Endothelial cell (in vitro differentiated cells): Measurements from ENCODE around the gene TMEM139. TPM values are rescaled to one million over a fixed set of nuclear protein-coding genes. Genes with fewer than 3 reads are reported as not detected.

Source experiments
- DNase-seq: peaks from one replicate; pipeline ENCODE4 v3.0.0; 2021; ENCODE audit warnings: low spot score
- H3K27ac Mint-ChIP-seq: one replicate; pipeline ENCODE4 v1.8.0; 2021; ENCODE audit warnings: mixed read lengths, inconsistent platforms; ENCODE audit not compliant: unreplicated experiment
- H3K27me3 Mint-ChIP-seq: one replicate; pipeline ENCODE4 v1.8.0; 2021; ENCODE audit warnings: mild to moderate bottlenecking, moderate library complexity, mixed read lengths, inconsistent platforms; ENCODE audit not compliant: unreplicated experiment
- H3K36me3 Mint-ChIP-seq: one replicate; pipeline ENCODE4 v1.8.0; 2021; ENCODE audit warnings: mild to moderate bottlenecking, low read depth, mixed read lengths, inconsistent platforms; ENCODE audit not compliant: unreplicated experiment
- H3K4me1 Mint-ChIP-seq: one replicate; pipeline ENCODE4 v1.8.0; 2021; ENCODE audit warnings: mild to moderate bottlenecking, mixed read lengths, inconsistent platforms; ENCODE audit not compliant: unreplicated experiment
- H3K4me3 Mint-ChIP-seq: one replicate; pipeline ENCODE4 v1.8.0; 2021; ENCODE audit warnings: mild to moderate bottlenecking, mixed read lengths, inconsistent platforms; ENCODE audit not compliant: unreplicated experiment
- H3K9me3 Mint-ChIP-seq: one replicate; pipeline ENCODE4 v1.8.0; 2021; ENCODE audit warnings: mixed read lengths, inconsistent platforms; ENCODE audit not compliant: unreplicated experiment
- total RNA-seq: library from RNA; stranded (reverse); fragmentation: NEBNext Ultra II Directional; extraction: Animal tissue kit (Norgen Biotek cat#: 25700); gene quantifications from one replicate; pipeline ENCODE4 v1.2.1, GENCODE V29; 2021; ENCODE audit not compliant: unreplicated experiment
- TF ChIP-seq, protein P1 (sequence below): fragments of 200-600 bp; sonication (generic); IDR thresholded peaks from one replicate; pipeline ENCODE4 v1.5.0; 2021; ENCODE audit warnings: antibody characterized with exemption; ENCODE audit not compliant: unreplicated experiment

TMEM139 gene
- total RNA-seq, 1 donor from 2014 or later = 0.23 TPM

DNA sequence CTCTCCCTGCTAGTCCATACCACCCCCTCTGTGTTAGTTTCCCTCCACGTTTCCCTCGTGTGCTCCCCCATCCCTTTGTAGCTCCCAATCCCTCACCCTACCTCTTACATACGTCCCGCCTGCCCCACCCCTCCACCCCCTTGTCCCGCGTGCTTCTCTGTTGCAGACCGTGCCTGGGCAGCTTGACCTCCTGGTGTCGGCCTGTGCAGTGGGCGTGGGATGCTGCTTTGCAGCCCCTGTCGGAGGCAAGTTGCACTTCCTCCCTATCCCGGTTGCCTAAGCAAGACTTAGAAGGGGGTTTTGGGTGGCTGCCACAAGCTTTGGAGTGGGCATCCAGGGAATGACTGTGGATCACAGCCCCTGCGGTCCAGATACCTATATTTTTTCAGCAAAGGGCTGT lies 38.9 kb downstream of the TMEM139 start:
- Mint-ChIP-seq H3K27me3 (peaks cover 7% of the 10 kb centered on the region), H3K4me3 (no peak overlapping the region), H3K4me1 (peaks cover 17% of the 10 kb centered on the region), H3K36me3 (peaks cover 3% of the 10 kb centered on the region), H3K9me3 (no peaks in the 10 kb centered on the region), H3K27ac (no peak overlapping the region)
- no peak for DNase-seq
- TF ChIP-seq, protein P1, sequence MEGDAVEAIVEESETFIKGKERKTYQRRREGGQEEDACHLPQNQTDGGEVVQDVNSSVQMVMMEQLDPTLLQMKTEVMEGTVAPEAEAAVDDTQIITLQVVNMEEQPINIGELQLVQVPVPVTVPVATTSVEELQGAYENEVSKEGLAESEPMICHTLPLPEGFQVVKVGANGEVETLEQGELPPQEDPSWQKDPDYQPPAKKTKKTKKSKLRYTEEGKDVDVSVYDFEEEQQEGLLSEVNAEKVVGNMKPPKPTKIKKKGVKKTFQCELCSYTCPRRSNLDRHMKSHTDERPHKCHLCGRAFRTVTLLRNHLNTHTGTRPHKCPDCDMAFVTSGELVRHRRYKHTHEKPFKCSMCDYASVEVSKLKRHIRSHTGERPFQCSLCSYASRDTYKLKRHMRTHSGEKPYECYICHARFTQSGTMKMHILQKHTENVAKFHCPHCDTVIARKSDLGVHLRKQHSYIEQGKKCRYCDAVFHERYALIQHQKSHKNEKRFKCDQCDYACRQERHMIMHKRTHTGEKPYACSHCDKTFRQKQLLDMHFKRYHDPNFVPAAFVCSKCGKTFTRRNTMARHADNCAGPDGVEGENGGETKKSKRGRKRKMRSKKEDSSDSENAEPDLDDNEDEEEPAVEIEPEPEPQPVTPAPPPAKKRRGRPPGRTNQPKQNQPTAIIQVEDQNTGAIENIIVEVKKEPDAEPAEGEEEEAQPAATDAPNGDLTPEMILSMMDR = no peak

DNA sequence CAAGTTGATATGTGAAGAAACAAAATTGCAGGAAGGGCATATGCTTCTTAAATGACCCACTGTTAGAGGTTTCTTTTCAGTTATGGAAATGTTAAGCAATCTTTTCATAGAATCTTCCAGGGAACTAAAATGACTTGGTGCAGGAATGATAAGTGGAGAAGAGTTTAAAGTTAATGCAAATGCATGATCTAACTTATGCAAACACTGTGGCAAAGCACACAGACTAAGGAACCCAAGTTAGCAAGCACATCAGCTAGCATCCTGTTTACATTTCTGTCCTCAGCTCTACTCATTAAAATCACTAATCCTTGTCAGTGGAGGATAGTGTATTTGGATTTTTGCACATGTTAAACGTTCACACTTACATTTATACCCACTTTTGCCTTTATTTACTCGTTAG lies 40.5 kb downstream of the TMEM139 start:
- no peak overlapping the region for H3K27ac Mint-ChIP-seq
- no peak for DNase-seq
- no peak overlapping the region for H3K4me3 Mint-ChIP-seq
- peaks cover 17% of the 10 kb centered on the region for H3K4me1 Mint-ChIP-seq
- TF ChIP-seq, protein P1 = no peak
- H3K9me3 Mint-ChIP-seq = no peaks in the 10 kb centered on the region
- peaks cover 3% of the 10 kb centered on the region for H3K36me3 Mint-ChIP-seq
- H3K27me3 Mint-ChIP-seq = peaks cover 6% of the 10 kb centered on the region

DNA sequence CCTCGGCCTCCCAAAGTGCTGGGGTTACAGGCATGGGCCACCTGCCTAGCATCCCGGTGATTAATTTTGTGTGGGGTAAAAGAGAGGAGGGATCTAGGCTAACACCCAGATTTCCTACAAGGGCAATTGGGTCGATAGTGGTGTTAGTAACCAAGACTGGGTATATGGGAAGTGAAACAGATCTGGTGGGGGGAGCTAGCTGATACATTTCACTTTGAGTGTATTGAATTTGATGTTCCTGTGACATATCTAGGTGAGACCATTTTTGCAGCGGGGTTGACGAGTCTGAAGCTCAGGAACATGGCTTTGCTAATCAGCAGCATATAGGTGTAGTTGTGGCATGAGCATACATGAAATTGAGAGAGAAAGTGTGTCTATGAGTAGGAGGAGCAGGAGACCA lies 43.1 kb downstream of the TMEM139 start:
- Mint-ChIP-seq H3K4me1 (peaks cover 12% of the 10 kb centered on the region), H3K27me3 (peaks cover 4% of the 10 kb centered on the region), H3K27ac (no peak overlapping the region), H3K4me3 (no peak overlapping the region), H3K36me3 (no peaks in the 10 kb centered on the region), H3K9me3 (no peaks in the 10 kb centered on the region)
- TF ChIP-seq, protein P1 = no peak
- no peak for DNase-seq

DNA sequence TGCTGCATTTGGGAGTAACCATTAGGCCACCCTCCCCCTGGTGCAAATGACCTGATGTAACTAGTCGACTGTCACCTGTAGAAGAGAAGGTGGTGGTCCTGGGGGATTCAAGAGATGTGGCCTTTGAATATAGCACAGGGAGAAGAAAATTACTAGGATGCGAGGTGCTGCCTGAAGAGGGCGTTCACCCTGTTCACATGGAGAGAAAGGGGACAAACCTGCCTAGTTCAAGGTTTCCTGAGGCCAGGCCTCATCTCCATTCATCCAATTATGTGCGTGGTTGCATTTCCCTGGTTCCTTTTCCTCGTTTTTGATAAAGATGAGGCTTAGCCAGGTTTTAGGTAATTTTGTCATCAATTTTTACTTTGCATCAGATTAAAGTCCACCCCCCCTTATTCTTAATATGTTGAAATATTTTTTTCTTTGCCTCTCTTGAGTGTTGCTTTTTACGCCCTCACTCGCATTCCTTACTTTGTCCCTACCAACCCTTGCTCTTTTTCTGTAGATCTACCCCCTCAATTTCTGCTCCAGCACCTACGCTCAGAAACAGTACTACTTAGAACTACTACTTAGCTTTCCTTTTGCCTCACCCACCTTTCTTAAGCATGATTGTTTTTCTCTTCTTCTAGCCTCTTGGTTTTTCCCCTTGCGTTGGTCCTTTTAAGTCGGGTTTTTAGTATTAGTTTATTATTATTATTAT lies 44.9 kb downstream of the TMEM139 start:
- H3K27me3 Mint-ChIP-seq = peaks cover 1% of the 10 kb centered on the region
- H3K4me1 Mint-ChIP-seq = peaks cover 8% of the 10 kb centered on the region
- H3K4me3 Mint-ChIP-seq = no peak overlapping the region
- no peaks in the 10 kb centered on the region for H3K36me3 Mint-ChIP-seq
- TF ChIP-seq, protein P1 = no peak
- DNase-seq = no peak
- no peaks in the 10 kb centered on the region for H3K9me3 Mint-ChIP-seq
- H3K27ac Mint-ChIP-seq = no peak overlapping the region

DNA sequence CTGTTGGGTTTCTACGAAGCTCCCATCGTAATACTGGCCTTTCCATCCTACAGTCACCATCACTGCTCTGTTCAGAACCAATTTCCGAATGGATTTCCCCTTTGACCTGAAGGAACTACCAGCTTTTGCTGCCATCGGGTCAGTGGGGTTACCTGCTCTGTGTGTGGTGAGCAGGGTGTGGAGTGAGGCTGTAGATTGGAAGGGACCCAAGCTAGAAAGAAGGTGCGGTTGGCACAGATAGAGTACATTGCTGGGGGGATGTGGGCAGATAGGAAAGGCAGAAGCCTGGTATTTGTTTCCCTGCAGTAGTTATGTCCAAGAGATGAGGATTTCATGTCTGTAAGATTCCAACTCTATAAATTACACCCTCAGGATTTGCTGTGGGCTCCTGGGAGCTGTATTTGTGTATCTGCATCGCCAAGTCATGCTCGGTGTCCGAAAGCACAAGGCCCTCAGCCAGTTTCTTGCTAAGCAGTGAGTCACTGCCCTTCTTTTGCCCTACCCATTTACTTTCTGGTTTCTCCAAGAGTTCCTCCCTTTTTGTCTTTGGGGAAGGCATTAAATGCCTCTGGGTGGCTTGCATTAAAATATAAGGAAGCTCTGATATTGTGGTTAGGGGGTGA lies 46.5 kb downstream of the TMEM139 start:
- Mint-ChIP-seq H3K9me3 (no peaks in the 10 kb centered on the region), H3K4me3 (no peak overlapping the region), H3K4me1 (no peaks in the 10 kb centered on the region), H3K36me3 (peaks cover 3% of the 10 kb centered on the region), H3K27me3 (peaks cover 1% of the 10 kb centered on the region), H3K27ac (no peak overlapping the region)
- TF ChIP-seq, protein P1 = no peak
- no peak for DNase-seq
